ENCODE measurements around the gene RPH3AL. TPM values are rescaled to one million over a fixed set of nuclear protein-coding genes. Genes with fewer than 3 reads are reported as not detected.

The RPH3AL gene
- total and polyA plus RNA-seq, 8 donors = 8.9 to 57.1 (median 11.0) TPM

GRCh38 chr17:179066-179432 lies 173.6 kb downstream of the RPH3AL start:
- intact Hi-C loops (cut with DNase I) = no loop called here
- TF ChIP-seq CTCF (IDR thresholded peaks at IDR 0.05) = no peak
- peaks cover 21 to 62% of the 10 kb centered on the region in 2 donors for H3K27me3 ChIP-seq
- no peaks in the 10 kb centered on the region for H3K36me3 ChIP-seq
- ATAC-seq (no peak), DNase-seq (no peak)
- no peak overlapping the region for H3K4me3 ChIP-seq
- no peaks in the 10 kb centered on the region for H3K9me3 ChIP-seq
- no peak overlapping the region for H3K27ac ChIP-seq
- H3K4me1 ChIP-seq = peaks cover 0 to 42% of the 10 kb centered on the region in 2 donors

- DNase-seq (no peak), ATAC-seq (no peak)
- Histone ChIP-seq H3K27me3 (peaks cover 21 to 62% of the 10 kb centered on the region in 2 donors), H3K4me1 (peaks cover 0 to 36% of the 10 kb centered on the region in 2 donors), H3K27ac (no peak overlapping the region), H3K4me3 (no peak overlapping the region), H3K36me3 (no peaks in the 10 kb centered on the region), H3K9me3 (no peaks in the 10 kb centered on the region)
- TF ChIP-seq CTCF (IDR thresholded peaks at IDR 0.05) = no peak
- intact Hi-C loops (cut with DNase I) = no loop called here
Measured at GRCh38 chr17:178292-179065, 174.1 kb downstream of the RPH3AL start.

DNA sequence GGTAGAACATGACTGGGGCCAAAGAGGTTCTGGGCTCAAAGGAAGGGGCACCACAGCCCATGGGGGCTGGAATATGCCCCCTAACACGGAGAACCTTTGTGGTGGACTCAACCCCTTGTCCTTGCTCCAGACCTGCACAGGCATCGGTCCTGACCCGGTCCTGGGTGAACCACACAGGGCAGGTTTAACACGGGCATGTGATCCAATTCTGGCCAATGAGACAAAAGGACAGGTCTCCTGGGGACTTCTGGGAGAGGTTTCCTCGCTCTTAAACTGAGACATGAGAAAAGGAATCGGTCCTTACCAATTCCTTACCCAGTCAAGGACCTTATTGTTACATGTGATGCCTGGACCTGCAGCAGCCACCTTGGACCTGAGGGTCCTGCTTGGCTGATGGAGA lies 174.8 kb downstream of the RPH3AL start:
- Histone ChIP-seq H3K4me3 (no peak overlapping the region), H3K27me3 (peaks cover 21 to 55% of the 10 kb centered on the region in 2 donors), H3K9me3 (no peaks in the 10 kb centered on the region), H3K27ac (no peak overlapping the region), H3K4me1 (peaks cover 0 to 33% of the 10 kb centered on the region in 2 donors), H3K36me3 (no peaks in the 10 kb centered on the region)
- ATAC-seq (no peak), DNase-seq (no peak)
- intact Hi-C loops (cut with DNase I) = no loop called here
- TF ChIP-seq CTCF (IDR thresholded peaks at IDR 0.05) = no peak

- no peak overlapping the region for H3K4me3 ChIP-seq
- intact Hi-C loops (cut with DNase I) = no loop called here
- DNase-seq = no peak
Measured at GRCh38 chr17:177155-177554, 175.5 kb downstream of the RPH3AL start.

More at GRCh38 chr17:177155-177554, 175.5 kb downstream of the RPH3AL start:
- no peak overlapping the region for H3K27ac ChIP-seq
- peaks cover 21 to 49% of the 10 kb centered on the region in 2 donors for H3K27me3 ChIP-seq
- H3K36me3 ChIP-seq = no peaks in the 10 kb centered on the region
- no peak for ATAC-seq
- peaks cover 0 to 28% of the 10 kb centered on the region in 2 donors for H3K4me1 ChIP-seq
- no peak for TF ChIP-seq CTCF (IDR thresholded peaks at IDR 0.05)
- no peaks in the 10 kb centered on the region for H3K9me3 ChIP-seq

All from left lung (tissue), 10 donors.